Fibroblast of the aortic adventitia (primary cell): ENCODE data around the gene CATSPER4. TPM values are rescaled to one million over a fixed set of nuclear protein-coding genes. Genes with fewer than 3 reads are reported as not detected.

Experiments used
- DNase-seq: peaks from one replicate; pipeline ENCODE4 v3.0.0-alpha.2; 2010; ENCODE audit warnings: low read depth
- H3K4me3 ChIP-seq: 2 replicates; pipeline ENCODE4 v1.5.1; 2011; ENCODE audit warnings: low read depth, mild to moderate bottlenecking, control low read depth, low read length, moderate library complexity
- CTCF ChIP-seq: IDR thresholded peaks from 2 replicates; pipeline ENCODE4 v1.5.1; 2011; ENCODE audit warnings: mild to moderate bottlenecking, low read length, control low read depth, inconsistent platforms; ENCODE audit not compliant: insufficient read depth
- total RNA-seq: library from RNA; depleted of rRNA; stranded (reverse); fragments of >200 nt; gene quantifications from 2 replicates; pipeline ENCODE4 v1.2.3, GENCODE V29; 2012; ENCODE audit warnings: low replicate concordance

CATSPER4 gene
- total RNA-seq, 1 donor, result not detected

DNA sequence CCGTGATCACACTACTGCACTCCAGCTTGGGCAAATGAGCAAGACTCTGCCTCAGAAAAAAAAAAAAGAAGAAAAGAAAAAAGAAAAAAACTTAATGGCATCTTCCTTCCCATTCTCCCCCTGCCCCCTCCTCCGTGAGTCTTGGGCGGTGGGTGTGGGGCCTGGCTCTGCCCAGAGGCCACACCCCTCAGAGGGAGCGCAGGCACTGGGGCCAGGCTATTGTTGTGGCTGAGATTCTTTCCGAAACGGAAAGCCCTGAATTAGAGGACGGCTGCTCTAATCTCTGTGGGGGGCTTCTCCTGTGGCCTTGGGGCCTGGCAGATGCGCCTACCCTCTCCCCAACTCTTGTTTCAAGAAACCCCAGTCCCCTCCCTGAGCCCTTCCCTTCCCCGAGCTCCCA, 35.7 kb upstream of the CATSPER4 start:
- TF ChIP-seq CTCF, result no peak
- no peak for DNase-seq
- H3K4me3 ChIP-seq, result no peak overlapping the region

GRCh38 chr1:26155370-26156284, 34.8 kb upstream of the CATSPER4 start:
- no peak for DNase-seq

GRCh38 chr1:26156285-26157038, 33.9 kb upstream of the CATSPER4 start:
- DNase-seq, result no peak
- no peak overlapping the region for H3K4me3 ChIP-seq
- TF ChIP-seq CTCF, result no peak

More at GRCh38 chr1:26155370-26156284, 34.8 kb upstream of the CATSPER4 start:
- no peak overlapping the region for H3K4me3 ChIP-seq
- TF ChIP-seq CTCF, result no peak

DNA sequence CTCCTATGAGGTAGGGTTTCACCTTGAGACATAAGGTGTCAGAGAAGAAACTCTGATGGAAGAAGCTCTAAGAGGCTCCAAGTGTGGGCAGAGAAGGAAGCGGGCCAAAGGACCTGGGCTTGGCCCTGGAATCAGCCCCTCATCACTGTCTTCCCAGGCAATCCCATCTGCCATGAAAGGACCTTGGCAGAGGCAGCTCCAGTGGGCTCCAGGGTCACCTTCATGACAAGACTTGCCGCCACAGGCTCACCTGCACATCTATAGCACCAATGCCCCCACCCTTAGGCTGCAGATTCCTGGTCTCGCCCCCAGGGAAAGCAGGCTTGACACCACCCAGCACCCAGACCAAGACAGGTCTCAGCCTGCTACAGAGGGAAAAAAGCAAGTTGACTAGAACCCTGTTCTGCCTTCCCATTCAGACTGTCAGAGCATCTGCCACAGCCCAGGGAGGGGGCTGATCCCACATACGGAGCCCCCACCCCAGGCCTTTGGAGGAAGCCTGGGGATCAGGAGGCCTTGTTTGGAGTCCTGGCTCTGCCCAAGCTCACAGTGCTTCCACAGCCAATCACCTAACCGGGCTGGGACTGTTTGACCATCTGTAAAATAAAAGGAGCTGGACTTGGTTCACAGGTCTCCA, 32.0 kb upstream of the CATSPER4 start:
- no peak for DNase-seq
- no peak overlapping the region for H3K4me3 ChIP-seq
- no peak for TF ChIP-seq CTCF

DNA sequence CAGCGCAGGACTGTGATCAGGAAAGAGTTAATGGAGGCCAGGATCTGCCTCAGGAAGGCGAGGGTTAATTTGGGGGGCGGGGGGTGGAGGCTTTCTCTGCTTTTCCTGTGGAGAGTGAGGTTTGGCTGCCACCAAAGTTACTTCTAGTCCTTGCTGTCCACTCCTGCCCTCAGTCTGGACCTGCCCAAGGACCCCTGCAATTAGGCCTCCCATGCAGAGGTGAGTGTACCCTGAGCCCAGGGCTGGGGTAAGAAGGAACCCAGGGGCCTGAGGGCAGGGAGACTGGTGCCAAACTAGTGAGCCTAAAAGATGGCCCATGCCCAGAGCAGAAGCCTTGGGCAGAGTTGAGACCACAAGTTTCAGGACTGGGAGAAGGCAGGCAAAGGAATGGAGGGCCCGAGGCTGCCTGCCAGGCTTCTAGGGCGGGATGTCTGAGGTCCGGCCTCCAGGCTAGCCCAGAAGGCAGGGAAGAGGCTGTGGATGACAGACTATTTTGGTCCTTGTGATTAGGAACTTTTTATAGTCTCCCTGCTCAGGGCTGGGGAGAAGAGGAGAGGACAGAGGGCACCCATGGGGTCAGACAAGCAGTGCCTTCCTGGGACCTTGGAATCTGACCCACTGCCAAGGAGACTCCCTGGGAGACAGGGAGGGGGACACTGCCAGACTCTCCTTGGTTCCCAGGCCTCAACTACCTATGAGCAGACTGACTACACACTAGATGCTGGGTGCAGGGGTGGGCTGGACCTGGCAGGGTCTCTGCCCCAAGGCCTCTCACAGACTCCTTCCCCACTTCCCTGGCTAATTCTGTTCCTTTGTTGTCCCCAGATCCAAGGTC, 31.3 kb upstream of the CATSPER4 start, which contains the start of gene FAM110D:
Gene FAM110D (plus strand): TSS at position 172 of the 835 bp plus-strand sequence. CDS start 2,213 bp downstream, outside the sequence.
- no peak within 1 kb of the TSS for H3K4me3 ChIP-seq
- DNase-seq, result no peak
- TF ChIP-seq CTCF, result no peak

GRCh38 chr1:26159743-26160039, 30.7 kb upstream of the CATSPER4 start:
- H3K4me3 ChIP-seq, result no peak overlapping the region
- TF ChIP-seq CTCF, result no peak
- no peak for DNase-seq
